Neural cell (in vitro differentiated cells): ENCODE measurements around the gene CFAP58. TPM values are rescaled to one million over a fixed set of nuclear protein-coding genes. Genes with fewer than 3 reads are reported as not detected.
A peak's percentile ranks its signal among the peaks of the same experiment; 100 is the strongest.

Experiments used
- H2AFZ ChIP-seq: fragments of 200-600, 300-800 bp; sonication (generic), shearing (Covaris generic); 2 replicates; pipeline ENCODE4 v1.6.0; 2014; ENCODE audit warnings: low read depth, mild to moderate bottlenecking, antibody characterized with exemption, low read length, moderate library complexity
- H3F3A ChIP-seq: fragments of 200-600 bp; shearing (Covaris generic); 2 replicates; pipeline ENCODE4 v1.6.1; 2016; ENCODE audit warnings: mild to moderate bottlenecking, moderate library complexity, mixed read lengths, antibody characterized with exemption, low read length; ENCODE audit not compliant: insufficient read depth, poor library complexity, severe bottlenecking
- H3K27ac ChIP-seq: fragments of 200-600, 300-800 bp; sonication (generic), shearing (Covaris generic); 2 replicates; pipeline ENCODE4 v1.5.1; 2014; ENCODE audit warnings: mild to moderate bottlenecking, low read length, moderate library complexity
- H3K27me3 ChIP-seq: fragments of 300-800, 200-600 bp; sonication (generic), shearing (Covaris generic); 2 replicates; pipeline ENCODE4 v1.6.0; 2014; ENCODE audit warnings: mild to moderate bottlenecking, low read depth, low read length, moderate library complexity; ENCODE audit not compliant: insufficient read depth
- H3K36me3 ChIP-seq: fragments of 300-800, 200-600 bp; sonication (generic), shearing (Covaris generic); 2 replicates; pipeline ENCODE4 v1.5.1; 2014; ENCODE audit warnings: mild to moderate bottlenecking, antibody characterized with exemption, low read length, moderate library complexity; ENCODE audit not compliant: insufficient read depth
- H3K4me2 ChIP-seq: fragments of 300-800, 200-600 bp; sonication (generic), shearing (Covaris generic); 2 replicates; pipeline ENCODE4 v1.6.0; 2014; ENCODE audit warnings: mild to moderate bottlenecking, low read length
- H3K4me3 ChIP-seq: fragments of 300-800, 200-600 bp; sonication (generic), shearing (Covaris generic); 2 replicates; pipeline ENCODE4 v1.5.1; 2014; ENCODE audit warnings: mild to moderate bottlenecking, low read length, moderate library complexity
- H3K79me2 ChIP-seq: fragments of 200-600 bp; shearing (Covaris generic); replicated peaks from 2 replicates; pipeline ENCODE4 v1.6.0; 2014; ENCODE audit warnings: mild to moderate bottlenecking, low read length, moderate library complexity; ENCODE audit not compliant: insufficient read depth
- H3K9ac ChIP-seq: fragments of 300-800, 200-600 bp; sonication (generic), shearing (Covaris generic); 2 replicates; pipeline ENCODE4 v1.6.1; 2016; ENCODE audit warnings: mild to moderate bottlenecking, low read length, mixed read lengths
- H3K9me2 ChIP-seq: fragments of 200-600 bp; shearing (Covaris generic); 2 replicates; pipeline ENCODE4 v1.6.1; 2016; ENCODE audit warnings: mild to moderate bottlenecking, low read length, mixed read lengths; ENCODE audit not compliant: insufficient read depth
- H3K9me3 ChIP-seq: fragments of 200-600, 300-800 bp; sonication (generic), shearing (Covaris generic); 2 replicates; pipeline ENCODE4 v1.6.1; 2016; ENCODE audit warnings: mild to moderate bottlenecking, mixed run types, low read length, moderate library complexity, mixed read lengths
- H4K20me1 ChIP-seq: fragments of 200-600 bp; shearing (Covaris generic); 2 replicates; pipeline ENCODE4 v1.6.1; 2016; ENCODE audit warnings: mild to moderate bottlenecking, mixed run types; ENCODE audit not compliant: insufficient read depth
- EP300 ChIP-seq: fragments of 450-650 bp; conservative IDR thresholded peaks from 2 replicates; pipeline ENCODE4 v1.6.1; 2014; ENCODE audit warnings: antibody characterized with exemption, mild to moderate bottlenecking, moderate library complexity; ENCODE audit not compliant: poor library complexity, severe bottlenecking
- EZH2 ChIP-seq: fragments of 200-600, 300-800 bp; shearing (Covaris generic), sonication (generic); IDR thresholded peaks from 2 replicates; pipeline ENCODE4 v1.6.1; 2014; ENCODE audit warnings: antibody characterized with exemption, low read length, borderline replicate concordance, mild to moderate bottlenecking; ENCODE audit not compliant: insufficient read depth, poor library complexity, severe bottlenecking
- MXI1 ChIP-seq: fragments of 450-650 bp; conservative IDR thresholded peaks from 2 replicates; pipeline ENCODE4 v1.6.1; 2014; ENCODE audit warnings: antibody characterized with exemption, mild to moderate bottlenecking; ENCODE audit not compliant: poor library complexity, severe bottlenecking
- POLR2AphosphoS5 ChIP-seq: IDR thresholded peaks from 2 replicates; pipeline ENCODE4 v1.6.1; 2012
- RAD21 ChIP-seq: fragments of 450-650 bp; conservative IDR thresholded peaks from 2 replicates; pipeline ENCODE4 v1.6.1; 2014; ENCODE audit warnings: antibody characterized with exemption, mild to moderate bottlenecking, moderate library complexity
- REST ChIP-seq: IDR thresholded peaks from 2 replicates; pipeline ENCODE4 v1.6.1; 2012; ENCODE audit warnings: borderline replicate concordance
- SMC3 ChIP-seq: fragments of 450-650 bp; conservative IDR thresholded peaks from 2 replicates; pipeline ENCODE4 v1.6.1; 2014; ENCODE audit warnings: antibody characterized with exemption, mild to moderate bottlenecking, moderate library complexity; ENCODE audit not compliant: poor library complexity
- TAF1 ChIP-seq: IDR thresholded peaks from 2 replicates; pipeline ENCODE4 v1.6.1; 2012; ENCODE audit warnings: low read depth
- polyA plus RNA-seq: library from polyadenylated mRNA; depleted of rRNA; stranded (reverse); fragments of >200 nt; gene quantifications from 2 replicates; pipeline ENCODE4 v1.2.3, GENCODE V29; 2014
- TF ChIP-seq, protein P1 (sequence below): fragments of 450-650 bp; IDR thresholded peaks from 2 replicates; pipeline ENCODE4 v1.5.1; 2014; ENCODE audit warnings: antibody characterized with exemption, mild to moderate bottlenecking, moderate library complexity; ENCODE audit not compliant: poor library complexity, severe bottlenecking

CFAP58 gene
- polyA plus RNA-seq, 1 donor from 2014 or later = not detected

DNA sequence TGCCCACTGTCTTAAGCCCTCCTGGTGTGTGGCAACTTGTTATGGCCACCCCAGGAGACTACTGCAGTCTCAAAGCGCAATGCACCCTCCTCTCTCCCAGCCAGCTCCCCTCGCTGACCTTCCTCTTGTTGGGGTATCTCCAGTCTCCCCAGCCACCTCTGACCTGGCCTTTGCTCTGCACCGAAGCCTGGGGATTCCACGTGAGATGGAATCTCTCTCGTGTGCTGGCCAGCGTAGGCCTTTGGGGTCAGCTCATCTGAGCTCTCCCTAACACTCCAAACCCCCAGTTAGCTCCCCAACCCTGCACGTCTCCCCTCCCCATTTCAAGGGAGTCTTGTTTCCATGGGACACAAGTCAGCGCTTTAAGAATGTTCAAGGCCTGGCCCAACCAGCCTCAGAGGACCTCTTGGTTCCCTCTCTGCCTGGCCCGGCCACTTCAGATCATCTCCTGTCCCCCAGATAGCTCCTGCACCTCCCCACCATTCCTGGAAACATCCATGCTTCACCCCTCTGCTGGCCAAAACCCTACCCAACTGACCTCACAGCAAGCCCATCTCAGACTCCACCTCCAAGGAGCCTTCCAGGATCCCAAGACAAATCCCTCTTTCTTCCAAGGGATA, 26.5 kb upstream of the CFAP58 start:
- Histone ChIP-seq H3K79me2 (peaks cover 19% of the 10 kb centered on the region), H3K9me2 (no peaks in the 10 kb centered on the region), H2AFZ (no peak overlapping the region), H4K20me1 (no peaks in the 10 kb centered on the region), H3K27me3 (peaks cover 6% of the 10 kb centered on the region), H3K27ac (peak overlapping the region; percentile 77), H3K4me3 (peak overlapping the region; percentile 64), H3F3A (no peaks in the 10 kb centered on the region), H3K4me2 (peak overlapping the region; percentile 66), H3K9ac (no peak overlapping the region), H3K36me3 (no peaks in the 10 kb centered on the region), H3K9me3 (no peaks in the 10 kb centered on the region)
- TF ChIP-seq REST = no peak
- TF ChIP-seq MXI1 = no peak
- no peak for TF ChIP-seq POLR2AphosphoS5
- no peak for TF ChIP-seq EP300

DNA sequence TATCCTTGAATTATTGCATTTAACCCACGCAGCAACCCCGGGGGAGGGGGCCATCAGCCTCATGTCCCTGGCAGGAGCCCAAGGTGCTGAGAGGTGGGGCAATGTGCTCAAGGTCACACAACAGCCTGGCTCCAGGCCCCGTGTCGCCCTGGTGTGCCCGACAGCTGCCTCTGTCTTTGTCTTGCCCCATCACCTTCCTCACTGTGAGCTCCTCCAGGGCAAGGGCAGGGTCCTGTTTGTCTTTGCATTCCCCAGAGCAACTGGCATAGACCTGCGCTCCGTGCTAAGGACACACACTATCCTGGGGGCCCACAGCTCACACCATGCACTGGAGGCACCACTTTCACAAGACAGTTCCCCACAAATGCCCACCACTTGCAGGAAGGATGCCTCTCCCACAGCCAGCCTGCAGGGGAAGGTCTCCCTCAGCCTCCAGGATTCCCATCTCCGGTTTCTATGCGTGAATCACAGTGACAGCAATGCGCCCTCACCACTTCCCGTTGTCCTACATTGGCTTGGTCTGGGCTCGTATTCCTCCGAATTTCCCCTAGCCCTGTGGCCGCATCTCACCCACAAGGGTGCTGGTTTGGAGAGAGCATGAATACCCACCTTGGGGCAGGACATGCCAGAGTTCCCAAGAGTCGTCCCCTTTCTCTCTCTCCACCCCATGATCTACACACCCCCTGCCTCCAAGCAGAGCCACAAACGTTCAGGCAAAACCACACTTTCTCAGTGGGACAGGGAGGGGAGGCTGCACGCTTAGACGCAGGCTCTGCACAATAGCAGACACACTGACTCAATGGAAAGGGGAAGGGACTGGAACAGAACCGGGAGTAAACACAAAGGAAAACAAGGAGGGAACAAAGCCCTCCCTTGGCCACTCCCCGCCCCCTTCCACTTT, 25.6 kb upstream of the CFAP58 start:
- peaks cover 19% of the 10 kb centered on the region for H3K79me2 ChIP-seq
- peaks cover 6% of the 10 kb centered on the region for H3K27me3 ChIP-seq
- no peak for TF ChIP-seq RAD21
- TF ChIP-seq EP300 = no peak
- TF ChIP-seq SMC3 = no peak
- TF ChIP-seq REST = peak; percentile 38
- TF ChIP-seq EZH2 = no peak
- TF ChIP-seq MXI1 = peak; percentile 10
- TF ChIP-seq, protein P1, sequence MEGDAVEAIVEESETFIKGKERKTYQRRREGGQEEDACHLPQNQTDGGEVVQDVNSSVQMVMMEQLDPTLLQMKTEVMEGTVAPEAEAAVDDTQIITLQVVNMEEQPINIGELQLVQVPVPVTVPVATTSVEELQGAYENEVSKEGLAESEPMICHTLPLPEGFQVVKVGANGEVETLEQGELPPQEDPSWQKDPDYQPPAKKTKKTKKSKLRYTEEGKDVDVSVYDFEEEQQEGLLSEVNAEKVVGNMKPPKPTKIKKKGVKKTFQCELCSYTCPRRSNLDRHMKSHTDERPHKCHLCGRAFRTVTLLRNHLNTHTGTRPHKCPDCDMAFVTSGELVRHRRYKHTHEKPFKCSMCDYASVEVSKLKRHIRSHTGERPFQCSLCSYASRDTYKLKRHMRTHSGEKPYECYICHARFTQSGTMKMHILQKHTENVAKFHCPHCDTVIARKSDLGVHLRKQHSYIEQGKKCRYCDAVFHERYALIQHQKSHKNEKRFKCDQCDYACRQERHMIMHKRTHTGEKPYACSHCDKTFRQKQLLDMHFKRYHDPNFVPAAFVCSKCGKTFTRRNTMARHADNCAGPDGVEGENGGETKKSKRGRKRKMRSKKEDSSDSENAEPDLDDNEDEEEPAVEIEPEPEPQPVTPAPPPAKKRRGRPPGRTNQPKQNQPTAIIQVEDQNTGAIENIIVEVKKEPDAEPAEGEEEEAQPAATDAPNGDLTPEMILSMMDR = peak; percentile 42
- TF ChIP-seq POLR2AphosphoS5 = peak; percentile 44
- TF ChIP-seq TAF1 = peak; percentile 29
- H3K4me3 ChIP-seq = peak overlapping the region; percentile 64
- no peaks in the 10 kb centered on the region for H3K36me3 ChIP-seq
- H3K27ac ChIP-seq = peak overlapping the region; percentile 77
- H3K9me2 ChIP-seq = no peaks in the 10 kb centered on the region
- no peaks in the 10 kb centered on the region for H4K20me1 ChIP-seq
- H2AFZ ChIP-seq = peak overlapping the region; percentile 71
- H3K9me3 ChIP-seq = no peaks in the 10 kb centered on the region
- no peaks in the 10 kb centered on the region for H3F3A ChIP-seq
- peak overlapping the region; percentile 66 for H3K4me2 ChIP-seq
- H3K9ac ChIP-seq = peak overlapping the region; percentile 73
